OCI-LY7 (cell line): ENCODE measurements around the gene NUB1. TPM values are rescaled to one million over a fixed set of nuclear protein-coding genes. Genes with fewer than 3 reads are reported as not detected.

Experiments
- BruUV-seq: library from RNA; stranded (reverse); fragments of 400-500 nt; replicated peaks from 2 replicates; lab custom pipeline; 2021; lab: Mats Ljungman, UMichigan
- CTCF ChIA-PET: fragments of 300-600 bp; sonication (Branson Sonifier 250); formaldehyde crosslinking; loops from one replicate; lab custom pipeline; 2022; ENCODE audit warnings: antibody characterized with exemption; ENCODE audit not compliant: unreplicated experiment; lab: Charles Lee
- POLR2A ChIA-PET: fragments of 300-600 bp; sonication (Branson Sonifier 250); formaldehyde crosslinking; loops from one replicate; lab custom pipeline; 2022; ENCODE audit warnings: antibody characterized with exemption; lab: Charles Lee
- DNase-seq: peaks from one replicate; pipeline ENCODE4 v3.0.0-alpha.2; 2015; ENCODE audit warnings: low spot score
- H2AFZ ChIP-seq: fragments of 200-600 bp; sonication (generic), shearing (Covaris generic); 2 replicates; pipeline ENCODE4 v1.6.1; 2014; ENCODE audit warnings: mild to moderate bottlenecking, antibody characterized with exemption, low read length, moderate library complexity
- H3K27ac ChIP-seq: fragments of 200-600 bp; sonication (generic); 2 replicates; pipeline ENCODE4 v1.5.1; 2014; ENCODE audit warnings: mixed run types, low read depth, mild to moderate bottlenecking, moderate library complexity, low read length, inconsistent platforms; ENCODE audit not compliant: poor library complexity, severe bottlenecking
- H3K36me3 ChIP-seq: fragments of 200-600 bp; sonication (generic); 2 replicates; pipeline ENCODE4 v1.6.1; 2014; ENCODE audit warnings: mild to moderate bottlenecking, antibody characterized with exemption, low read length, moderate library complexity, mixed read lengths; ENCODE audit not compliant: insufficient read depth
- H3K4me1 ChIP-seq: fragments of 200-600 bp; sonication (generic); 2 replicates; pipeline ENCODE4 v1.5.1; 2014; ENCODE audit warnings: mild to moderate bottlenecking, low read length; ENCODE audit not compliant: insufficient read depth, poor library complexity, severe bottlenecking
- H3K4me2 ChIP-seq: fragments of 200-600 bp; sonication (generic); 2 replicates; pipeline ENCODE4 v1.6.1; 2014; ENCODE audit warnings: mild to moderate bottlenecking, low read length
- H3K4me3 ChIP-seq: fragments of 200-600 bp; sonication (generic); 2 replicates; pipeline ENCODE4 v1.5.1; 2014; ENCODE audit warnings: mild to moderate bottlenecking, low read depth, low read length; ENCODE audit not compliant: poor library complexity, severe bottlenecking
- H3K79me2 ChIP-seq: fragments of 200-600 bp; sonication (generic); 2 replicates; pipeline ENCODE4 v1.6.1; 2016; ENCODE audit warnings: low read depth, mild to moderate bottlenecking, low read length, moderate library complexity, mixed read lengths; ENCODE audit not compliant: insufficient read depth
- H3K9me2 ChIP-seq: fragments of 200-600 bp; sonication (generic); 2 replicates; pipeline ENCODE4 v1.6.1; 2016; ENCODE audit warnings: mild to moderate bottlenecking, low read length, mixed read lengths; ENCODE audit not compliant: insufficient read depth
- H3K9me3 ChIP-seq: fragments of 200-600 bp; sonication (generic); 2 replicates; pipeline ENCODE4 v1.6.1; 2014; ENCODE audit warnings: mild to moderate bottlenecking, mixed run types, low read length, mixed read lengths
- H4K20me1 ChIP-seq: fragments of 200-600 bp; sonication (generic); 2 replicates; pipeline ENCODE4 v1.6.1; 2014; ENCODE audit warnings: mild to moderate bottlenecking, antibody characterized with exemption, low read length, moderate library complexity, mixed read lengths; ENCODE audit not compliant: insufficient read depth
- CTCF ChIP-seq: fragments of 200-600 bp; sonication (generic); conservative IDR thresholded peaks from 2 replicates; pipeline ENCODE4 v1.5.1; 2014; ENCODE audit warnings: mild to moderate bottlenecking, antibody characterized with exemption, low read length, moderate library complexity, mixed read lengths
- EZH2phosphoT487 ChIP-seq: fragments of 200-600 bp; sonication (generic); IDR thresholded peaks from 2 replicates; pipeline ENCODE4 v1.6.1; 2018; ENCODE audit warnings: low read depth, borderline replicate concordance, mild to moderate bottlenecking, mixed run types, antibody characterized with exemption, low read length, moderate library complexity, mixed read lengths
- intact Hi-C: fragments of 100-400 bp; cut with micrococcal nuclease; formaldehyde crosslinking; loops from one replicate; pipeline ENCODE4 v1.10.0; 2022; ENCODE audit not compliant: unreplicated experiment
- total RNA-seq, 2 experiments: library from RNA; depleted of rRNA in 1 of 2; stranded (reverse); fragments of >200 nt in 1 of 2; shearing (Covaris generic) in 1 of 2; gene quantifications; 2 replicates each; pipeline ENCODE4 v1.2.3, GENCODE V29; 2014 to 2022

NUB1 gene
- total RNA-seq, 2 experiments from 2014 or later: 44.1 to 50.7 TPM

GRCh38 chr7:151330181-151330580 is 11.4 kb upstream of the NUB1 start:
- H2AFZ ChIP-seq: no peak overlapping the region
- H3K4me3 ChIP-seq: no peak overlapping the region
- ChIA-PET POLR2A (interaction anchor here (1.1 kb wide), 1 partner anchor 9 kb away, joined by 3 read pairs; no protein-coding TSS in a partner anchor), CTCF (no interaction called here)
- H3K27ac ChIP-seq: no peak overlapping the region
- H3K4me2 ChIP-seq: no peak overlapping the region
- peaks cover 12% of the 10 kb centered on the region; the same call in 1 of the 2 replicates for H3K9me3 ChIP-seq
- H3K79me2 ChIP-seq: no peaks in the 10 kb centered on the region
- no peak for TF ChIP-seq EZH2phosphoT487
- no peak for TF ChIP-seq CTCF
- no peaks in the 10 kb centered on the region for H4K20me1 ChIP-seq
- DNase-seq: no peak
- no peaks in the 10 kb centered on the region for H3K9me2 ChIP-seq
- H3K36me3 ChIP-seq: no peaks in the 10 kb centered on the region
- BruUV-seq: no TSS peak
- intact Hi-C loops: no loop called here
- no peaks in the 10 kb centered on the region for H3K4me1 ChIP-seq

GRCh38 chr7:151330661-151331060 is 11.0 kb upstream of the NUB1 start:
- Histone ChIP-seq H3K9me3 (peaks cover 12% of the 10 kb centered on the region; the same call in 1 of the 2 replicates), H3K36me3 (no peaks in the 10 kb centered on the region), H3K4me3 (no peak overlapping the region), H3K27ac (no peak overlapping the region), H3K9me2 (no peaks in the 10 kb centered on the region), H2AFZ (no peak overlapping the region), H3K4me2 (no peak overlapping the region), H3K4me1 (no peaks in the 10 kb centered on the region), H4K20me1 (no peaks in the 10 kb centered on the region), H3K79me2 (no peaks in the 10 kb centered on the region)
- DNase-seq: no peak
- intact Hi-C loops: no loop called here
- ChIA-PET POLR2A (interaction anchor here (1.1 kb wide), 1 partner anchor 9 kb away, joined by 3 read pairs; no protein-coding TSS in a partner anchor), CTCF (no interaction called here)
- BruUV-seq: no TSS peak
- TF ChIP-seq EZH2phosphoT487 (no peak), CTCF (no peak)

- Histone ChIP-seq H3K27ac (no peak overlapping the region), H3K79me2 (no peaks in the 10 kb centered on the region), H2AFZ (no peak overlapping the region), H3K36me3 (no peaks in the 10 kb centered on the region), H3K4me3 (no peak overlapping the region), H3K9me3 (peaks cover 5% of the 10 kb centered on the region; the same call in 1 of the 2 replicates), H3K4me2 (no peak overlapping the region), H3K9me2 (no peaks in the 10 kb centered on the region), H3K4me1 (no peaks in the 10 kb centered on the region), H4K20me1 (no peaks in the 10 kb centered on the region)
- POLR2A ChIA-PET: interaction anchor here (1.4 kb wide), 1 partner anchor 17 kb away, joined by 4 read pairs; no protein-coding TSS in a partner anchor
- CTCF ChIA-PET: interaction anchor here (0.7 kb wide), 1 partner anchor 185 kb away, joined by 3 read pairs; no protein-coding TSS in a partner anchor
- BruUV-seq: no TSS peak
- DNase-seq: no peak
- TF ChIP-seq CTCF (no peak), EZH2phosphoT487 (no peak)
- intact Hi-C loops: no loop called here
Observed at GRCh38 chr7:151334628-151335027, 7.0 kb upstream of the NUB1 start.
